ENCODE measurements around the gene ALB.

ALB gene

DNA sequence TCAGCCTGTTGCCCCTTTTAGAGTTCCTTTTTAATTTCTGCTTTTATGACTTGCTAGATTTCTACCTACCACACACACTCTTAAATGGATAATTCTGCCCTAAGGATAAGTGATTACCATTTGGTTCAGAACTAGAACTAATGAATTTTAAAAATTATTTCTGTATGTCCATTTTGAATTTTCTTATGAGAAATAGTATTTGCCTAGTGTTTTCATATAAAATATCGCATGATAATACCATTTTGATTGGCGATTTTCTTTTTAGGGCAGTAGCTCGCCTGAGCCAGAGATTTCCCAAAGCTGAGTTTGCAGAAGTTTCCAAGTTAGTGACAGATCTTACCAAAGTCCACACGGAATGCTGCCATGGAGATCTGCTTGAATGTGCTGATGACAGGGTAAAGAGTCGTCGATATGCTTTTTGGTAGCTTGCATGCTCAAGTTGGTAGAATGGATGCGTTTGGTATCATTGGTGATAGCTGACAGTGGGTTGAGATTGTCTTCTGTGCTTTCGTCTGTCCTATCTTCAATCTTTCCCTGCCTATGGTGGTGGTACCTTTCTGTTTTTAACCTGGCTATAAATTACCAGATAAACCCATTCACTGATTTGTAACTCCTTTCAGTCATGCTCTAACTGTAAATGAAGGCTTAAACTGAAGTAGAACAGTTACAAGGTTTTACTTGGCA, 7.8 kb downstream of the ALB start:
- no peak for TF ChIP-seq FOXP2 (optimal IDR thresholded peaks at IDR 0.05; ENCODE audit: control extremely low read depth, extremely low read length, insufficient read depth)
- no peak for TF ChIP-seq EZH2 (IDR thresholded peaks at IDR 0.05)
- TF ChIP-seq POLR2AphosphoS5 (IDR thresholded peaks at IDR 0.05; ENCODE audit: borderline replicate concordance, low read depth, low read length), result no peak
- no peaks in the 10 kb centered on the region for H3K36me3 ChIP-seq (ENCODE audit: insufficient read depth, low read length)
- no peaks in the 10 kb centered on the region for H3K9me3 ChIP-seq (ENCODE audit: low read depth, low read length)
- H3K9ac ChIP-seq (ENCODE audit: insufficient read length), result no peak overlapping the region
- DNase-seq (ENCODE audit: low read depth, low spot score), result no peak
- no peak overlapping the region for H3K4me3 ChIP-seq
- no peak overlapping the region for H3K27ac ChIP-seq

DNA sequence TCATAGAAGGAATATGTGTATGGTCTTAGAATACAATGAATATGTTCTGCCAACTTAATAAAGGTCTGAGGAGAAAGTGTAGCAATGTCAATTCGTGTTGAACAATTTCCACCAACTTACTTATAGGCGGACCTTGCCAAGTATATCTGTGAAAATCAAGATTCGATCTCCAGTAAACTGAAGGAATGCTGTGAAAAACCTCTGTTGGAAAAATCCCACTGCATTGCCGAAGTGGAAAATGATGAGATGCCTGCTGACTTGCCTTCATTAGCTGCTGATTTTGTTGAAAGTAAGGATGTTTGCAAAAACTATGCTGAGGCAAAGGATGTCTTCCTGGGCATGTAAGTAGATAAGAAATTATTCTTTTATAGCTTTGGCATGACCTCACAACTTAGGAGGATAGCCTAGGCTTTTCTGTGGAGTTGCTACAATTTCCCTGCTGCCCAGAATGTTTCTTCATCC, 9.2 kb downstream of the ALB start:
- no peak for DNase-seq (ENCODE audit: low read depth, low spot score)
- H3K9ac ChIP-seq (ENCODE audit: insufficient read length), result no peak overlapping the region
- H3K4me3 ChIP-seq, result no peak overlapping the region
- no peak overlapping the region for H3K27ac ChIP-seq
- no peaks in the 10 kb centered on the region for H3K36me3 ChIP-seq (ENCODE audit: insufficient read depth, low read length)
- H3K9me3 ChIP-seq (ENCODE audit: low read depth, low read length), result no peaks in the 10 kb centered on the region
- TF ChIP-seq EZH2 (IDR thresholded peaks at IDR 0.05) (no peak), FOXP2 (optimal IDR thresholded peaks at IDR 0.05; ENCODE audit: control extremely low read depth, extremely low read length, insufficient read depth) (no peak)

DNA sequence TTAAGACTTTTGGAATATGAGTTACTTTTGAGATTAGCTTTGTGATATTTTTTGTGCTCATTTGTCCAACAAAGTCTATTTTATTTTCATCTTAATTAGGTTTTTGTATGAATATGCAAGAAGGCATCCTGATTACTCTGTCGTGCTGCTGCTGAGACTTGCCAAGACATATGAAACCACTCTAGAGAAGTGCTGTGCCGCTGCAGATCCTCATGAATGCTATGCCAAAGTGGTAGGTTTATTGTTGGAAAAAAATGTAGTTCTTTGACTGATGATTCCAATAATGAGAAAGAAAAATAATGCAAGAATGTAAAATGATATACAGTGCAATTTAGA, 10.8 kb downstream of the ALB start:
- Histone ChIP-seq H3K27ac (no peak overlapping the region), H3K9me3 (ENCODE audit: low read depth, low read length) (no peaks in the 10 kb centered on the region), H3K36me3 (ENCODE audit: insufficient read depth, low read length) (no peaks in the 10 kb centered on the region), H3K9ac (ENCODE audit: insufficient read length) (no peak overlapping the region), H3K4me3 (no peak overlapping the region)
- TF ChIP-seq EZH2 (IDR thresholded peaks at IDR 0.05) (no peak), FOXP2 (optimal IDR thresholded peaks at IDR 0.05; ENCODE audit: control extremely low read depth, extremely low read length, insufficient read depth) (no peak), POLR2AphosphoS5 (IDR thresholded peaks at IDR 0.05; ENCODE audit: borderline replicate concordance, low read depth, low read length) (no peak)
- DNase-seq (ENCODE audit: low read depth, low spot score), result no peak

DNA sequence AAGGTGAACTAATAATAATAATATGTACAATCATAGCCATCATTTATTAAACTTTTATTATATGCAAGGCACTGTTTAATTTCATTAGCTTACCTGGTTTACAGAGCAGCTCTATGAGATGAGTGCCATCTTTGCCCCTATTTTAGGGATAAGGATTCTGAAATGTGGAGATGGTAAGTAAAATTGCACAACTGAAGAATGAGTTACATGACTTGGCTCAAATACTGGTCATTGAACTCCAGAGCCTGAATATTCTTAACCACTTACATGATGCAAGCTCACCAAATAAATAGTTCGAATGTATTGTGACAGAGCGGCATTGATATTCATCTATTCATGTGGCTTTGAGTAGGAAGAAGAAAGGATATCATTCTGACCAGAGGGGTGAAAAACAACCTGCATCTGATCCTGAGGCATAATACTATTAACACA, 11.7 kb downstream of the ALB start:
- Histone ChIP-seq H3K4me3 (no peak overlapping the region), H3K27ac (no peak overlapping the region), H3K9me3 (ENCODE audit: low read depth, low read length) (no peaks in the 10 kb centered on the region), H3K36me3 (ENCODE audit: insufficient read depth, low read length) (no peaks in the 10 kb centered on the region), H3K9ac (ENCODE audit: insufficient read length) (no peak overlapping the region)
- no peak for DNase-seq (ENCODE audit: low read depth, low spot score)
- TF ChIP-seq FOXP2 (optimal IDR thresholded peaks at IDR 0.05; ENCODE audit: control extremely low read depth, extremely low read length, insufficient read depth) (no peak), POLR2AphosphoS5 (IDR thresholded peaks at IDR 0.05; ENCODE audit: borderline replicate concordance, low read depth, low read length) (no peak), EZH2 (IDR thresholded peaks at IDR 0.05) (no peak)

DNA sequence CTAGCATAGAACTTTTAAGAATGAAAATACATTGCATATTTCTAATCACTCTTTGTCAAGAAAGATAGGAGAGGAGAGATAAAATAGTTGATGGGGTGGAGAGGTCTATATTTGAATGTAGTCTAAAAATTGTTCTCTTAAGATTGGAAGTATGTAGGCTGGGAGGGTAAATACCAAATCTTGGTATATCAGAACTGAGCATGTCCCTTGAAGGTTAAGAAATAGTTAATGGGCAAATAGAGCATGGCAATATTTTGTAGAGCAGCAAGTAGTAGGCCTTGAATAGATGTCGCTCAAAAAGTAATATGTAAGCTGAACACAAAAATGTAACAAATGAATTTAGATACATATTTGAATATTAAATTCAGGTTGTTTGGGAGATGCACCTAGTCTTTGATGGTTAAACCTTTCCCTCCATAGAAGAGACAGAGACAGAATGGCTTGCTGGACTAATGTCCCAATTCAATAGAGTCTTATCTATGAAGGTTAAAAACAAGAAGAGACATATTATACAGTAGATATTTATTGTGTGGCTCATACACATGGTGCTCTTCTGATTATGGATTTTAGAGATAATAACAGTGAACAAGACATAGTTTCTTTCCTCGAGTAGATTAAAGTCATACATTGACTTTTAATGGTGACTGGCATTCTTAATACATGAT, 12.5 kb downstream of the ALB start:
- no peak for TF ChIP-seq FOXP2 (optimal IDR thresholded peaks at IDR 0.05; ENCODE audit: control extremely low read depth, extremely low read length, insufficient read depth)
- TF ChIP-seq POLR2AphosphoS5 (IDR thresholded peaks at IDR 0.05; ENCODE audit: borderline replicate concordance, low read depth, low read length), result no peak
- no peak for TF ChIP-seq EZH2 (IDR thresholded peaks at IDR 0.05)
- no peak overlapping the region for H3K9ac ChIP-seq (ENCODE audit: insufficient read length)
- no peaks in the 10 kb centered on the region for H3K36me3 ChIP-seq (ENCODE audit: insufficient read depth, low read length)
- H3K27ac ChIP-seq, result no peak overlapping the region
- no peak for DNase-seq (ENCODE audit: low read depth, low spot score)
- no peak overlapping the region for H3K4me3 ChIP-seq
- no peaks in the 10 kb centered on the region for H3K9me3 ChIP-seq (ENCODE audit: low read depth, low read length)

DNA sequence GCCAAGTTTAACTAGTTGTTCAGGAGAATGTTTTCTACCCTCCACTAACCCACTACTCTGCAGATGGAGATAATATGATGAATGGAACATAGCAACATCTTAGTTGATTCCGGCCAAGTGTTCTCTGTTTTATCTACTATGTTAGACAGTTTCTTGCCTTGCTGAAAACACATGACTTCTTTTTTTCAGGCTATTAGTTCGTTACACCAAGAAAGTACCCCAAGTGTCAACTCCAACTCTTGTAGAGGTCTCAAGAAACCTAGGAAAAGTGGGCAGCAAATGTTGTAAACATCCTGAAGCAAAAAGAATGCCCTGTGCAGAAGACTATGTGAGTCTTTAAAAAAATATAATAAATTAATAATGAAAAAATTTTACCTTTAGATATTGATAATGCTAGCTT, 13.3 kb downstream of the ALB start:
- no peak overlapping the region for H3K9ac ChIP-seq (ENCODE audit: insufficient read length)
- TF ChIP-seq EZH2 (IDR thresholded peaks at IDR 0.05) (no peak), POLR2AphosphoS5 (IDR thresholded peaks at IDR 0.05; ENCODE audit: borderline replicate concordance, low read depth, low read length) (no peak), FOXP2 (optimal IDR thresholded peaks at IDR 0.05; ENCODE audit: control extremely low read depth, extremely low read length, insufficient read depth) (no peak)
- H3K36me3 ChIP-seq (ENCODE audit: insufficient read depth, low read length), result no peaks in the 10 kb centered on the region
- H3K9me3 ChIP-seq (ENCODE audit: low read depth, low read length), result no peaks in the 10 kb centered on the region
- H3K4me3 ChIP-seq, result no peak overlapping the region
- no peak for DNase-seq (ENCODE audit: low read depth, low spot score)
- H3K27ac ChIP-seq, result no peak overlapping the region

DNA sequence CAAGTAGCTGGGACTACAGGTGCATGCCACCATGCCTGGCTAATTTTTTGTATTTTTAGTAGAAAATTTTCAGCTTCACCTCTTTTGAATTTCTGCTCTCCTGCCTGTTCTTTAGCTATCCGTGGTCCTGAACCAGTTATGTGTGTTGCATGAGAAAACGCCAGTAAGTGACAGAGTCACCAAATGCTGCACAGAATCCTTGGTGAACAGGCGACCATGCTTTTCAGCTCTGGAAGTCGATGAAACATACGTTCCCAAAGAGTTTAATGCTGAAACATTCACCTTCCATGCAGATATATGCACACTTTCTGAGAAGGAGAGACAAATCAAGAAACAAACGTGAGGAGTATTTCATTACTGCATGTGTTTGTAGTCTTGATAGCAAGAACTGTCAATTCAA, 13.9 kb downstream of the ALB start:
- DNase-seq (ENCODE audit: low read depth, low spot score), result no peak
- Histone ChIP-seq H3K9ac (ENCODE audit: insufficient read length) (no peak overlapping the region), H3K27ac (no peak overlapping the region), H3K9me3 (ENCODE audit: low read depth, low read length) (no peaks in the 10 kb centered on the region), H3K36me3 (ENCODE audit: insufficient read depth, low read length) (no peaks in the 10 kb centered on the region), H3K4me3 (no peak overlapping the region)
- TF ChIP-seq EZH2 (IDR thresholded peaks at IDR 0.05) (no peak), FOXP2 (optimal IDR thresholded peaks at IDR 0.05; ENCODE audit: control extremely low read depth, extremely low read length, insufficient read depth) (no peak), POLR2AphosphoS5 (IDR thresholded peaks at IDR 0.05; ENCODE audit: borderline replicate concordance, low read depth, low read length) (no peak)

DNA sequence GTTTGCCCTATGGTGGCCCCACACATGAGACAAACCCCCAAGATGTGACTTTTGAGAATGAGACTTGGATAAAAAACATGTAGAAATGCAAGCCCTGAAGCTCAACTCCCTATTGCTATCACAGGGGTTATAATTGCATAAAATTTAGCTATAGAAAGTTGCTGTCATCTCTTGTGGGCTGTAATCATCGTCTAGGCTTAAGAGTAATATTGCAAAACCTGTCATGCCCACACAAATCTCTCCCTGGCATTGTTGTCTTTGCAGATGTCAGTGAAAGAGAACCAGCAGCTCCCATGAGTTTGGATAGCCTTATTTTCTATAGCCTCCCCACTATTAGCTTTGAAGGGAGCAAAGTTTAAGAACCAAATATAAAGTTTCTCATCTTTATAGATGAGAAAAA, 14.6 kb downstream of the ALB start:
- Histone ChIP-seq H3K27ac (no peak overlapping the region), H3K9me3 (ENCODE audit: low read depth, low read length) (no peaks in the 10 kb centered on the region), H3K36me3 (ENCODE audit: insufficient read depth, low read length) (no peaks in the 10 kb centered on the region), H3K4me3 (no peak overlapping the region), H3K9ac (ENCODE audit: insufficient read length) (no peak overlapping the region)
- no peak for TF ChIP-seq FOXP2 (optimal IDR thresholded peaks at IDR 0.05; ENCODE audit: control extremely low read depth, extremely low read length, insufficient read depth)
- TF ChIP-seq POLR2AphosphoS5 (IDR thresholded peaks at IDR 0.05; ENCODE audit: borderline replicate concordance, low read depth, low read length), result no peak
- no peak for TF ChIP-seq EZH2 (IDR thresholded peaks at IDR 0.05)
- DNase-seq (ENCODE audit: low read depth, low spot score), result no peak

All from SK-N-MC (cell line).